Smooth muscle cell (in vitro differentiated cells): ENCODE results near the gene RAPGEF6. TPM values are rescaled to one million over a fixed set of nuclear protein-coding genes. Genes with fewer than 3 reads are reported as not detected.

Source experiments
- DNase-seq: peaks from one replicate; lab custom pipeline; 2025; ENCODE audit not compliant: unreplicated experiment; lab: John Stamatoyannopoulos, UW
- H2AFZ ChIP-seq: fragments of 200-600 bp; sonication (generic); 2 replicates; pipeline ENCODE4 v1.6.0; 2016; ENCODE audit warnings: antibody characterized with exemption, low read depth, mild to moderate bottlenecking
- H3F3A ChIP-seq: fragments of 200-600 bp; sonication (generic); 2 replicates; pipeline ENCODE4 v1.6.0; 2017; ENCODE audit warnings: antibody characterized with exemption, low read depth
- H3K27ac ChIP-seq: fragments of 200-600 bp; sonication (generic); 2 replicates; pipeline ENCODE4 v1.5.1; 2016; ENCODE audit warnings: low read depth, mild to moderate bottlenecking
- H3K27me3 ChIP-seq: fragments of 200-600 bp; sonication (generic); 2 replicates; pipeline ENCODE4 v1.6.1; 2016; ENCODE audit warnings: low read depth, mild to moderate bottlenecking
- H3K36me3 ChIP-seq: fragments of 200-600 bp; sonication (generic); 2 replicates; pipeline ENCODE4 v1.5.1; 2016; ENCODE audit warnings: low read depth
- H3K4me1 ChIP-seq: fragments of 200-600 bp; sonication (generic); 2 replicates; pipeline ENCODE4 v1.5.1; 2016; ENCODE audit warnings: low read depth
- H3K4me2 ChIP-seq: fragments of 200-600 bp; sonication (generic); 2 replicates; pipeline ENCODE4 v1.6.0; 2016; ENCODE audit warnings: mild to moderate bottlenecking
- H3K4me3 ChIP-seq: fragments of 200-600 bp; sonication (generic); 2 replicates; pipeline ENCODE4 v1.5.1; 2016; ENCODE audit warnings: mild to moderate bottlenecking
- H3K79me2 ChIP-seq: fragments of 200-600 bp; sonication (generic); 2 replicates; pipeline ENCODE4 v1.6.0; 2016; ENCODE audit warnings: low read depth, mild to moderate bottlenecking
- H3K9ac ChIP-seq: fragments of 200-600 bp; sonication (generic); 2 replicates; pipeline ENCODE4 v1.6.0; 2016; ENCODE audit warnings: low read depth
- H3K9me3 ChIP-seq: fragments of 200-600 bp; sonication (generic); replicated peaks from 2 replicates; pipeline ENCODE4 v1.5.1; 2016; ENCODE audit warnings: low read depth
- H4K20me1 ChIP-seq: fragments of 200-600 bp; sonication (generic); 2 replicates; pipeline ENCODE4 v1.6.0; 2016; ENCODE audit warnings: low read depth
- CTCF ChIP-seq: fragments of 200-600 bp; sonication (generic); IDR thresholded peaks from 2 replicates; pipeline ENCODE4 v1.5.1; 2017; ENCODE audit warnings: borderline replicate concordance, mild to moderate bottlenecking, antibody characterized with exemption; ENCODE audit not compliant: insufficient read depth, poor library complexity, severe bottlenecking
- WGBS: methylation state at CpG from one replicate; pipeline ENCODE4 v1.1.7; 2016; ENCODE audit warnings: low lambda C conversion rate; 5-methylcytosine and 5-hydroxymethylcytosine counted together
- polyA plus RNA-seq: library from polyadenylated mRNA; unstranded; fragments of >200 nt; fragmentation: Nextera tagmentation; extraction: Ambion mirVana; gene quantifications from 2 replicates; pipeline ENCODE4 v1.2.1, GENCODE V29; 2016
- total RNA-seq: library from RNA; depleted of rRNA; stranded (reverse); fragments of >200 nt; gene quantifications from 2 replicates; pipeline ENCODE4 v1.2.3, GENCODE V29; 2014

Gene RAPGEF6
- total and polyA plus RNA-seq, 2 experiments from 2014 or later: 1.9 to 13.3 TPM

- no peaks in the 10 kb centered on the region for H3F3A ChIP-seq
- WGBS: 94% methylated on average over 5 of the region's 5 CpGs
- no peaks in the 10 kb centered on the region for H3K9me3 ChIP-seq
- no peak overlapping the region for H3K9ac ChIP-seq
- no peaks in the 10 kb centered on the region for H3K4me1 ChIP-seq
- H3K36me3 ChIP-seq: no peaks in the 10 kb centered on the region
- H4K20me1 ChIP-seq: no peaks in the 10 kb centered on the region
- H3K4me2 ChIP-seq: no peak overlapping the region
- H2AFZ ChIP-seq: no peak overlapping the region
- no peak for TF ChIP-seq CTCF
- H3K27me3 ChIP-seq: no peaks in the 10 kb centered on the region
- no peak overlapping the region for H3K27ac ChIP-seq
- no peak for DNase-seq
- no peak overlapping the region for H3K4me3 ChIP-seq
- H3K79me2 ChIP-seq: no peaks in the 10 kb centered on the region
These were observed 242.4 kb downstream of the RAPGEF6 start for GRCh38 chr5:131392466-131393095.

GRCh38 chr5:131389869-131390265 is 245.2 kb downstream of the RAPGEF6 start:
- Histone ChIP-seq H3K9me3 (no peaks in the 10 kb centered on the region), H3K4me3 (no peak overlapping the region), H2AFZ (no peak overlapping the region), H3K79me2 (no peaks in the 10 kb centered on the region), H3K27me3 (no peaks in the 10 kb centered on the region), H3K4me2 (no peak overlapping the region), H3K27ac (no peak overlapping the region), H3K36me3 (no peaks in the 10 kb centered on the region), H3K4me1 (no peaks in the 10 kb centered on the region), H3K9ac (no peak overlapping the region), H3F3A (no peaks in the 10 kb centered on the region), H4K20me1 (no peaks in the 10 kb centered on the region)
- DNase-seq: no peak
- 63% methylated on average over 1 of the region's 1 CpG for WGBS
- no peak for TF ChIP-seq CTCF

- Histone ChIP-seq H3F3A (no peaks in the 10 kb centered on the region), H3K4me3 (no peak overlapping the region), H3K4me1 (no peaks in the 10 kb centered on the region), H3K9me3 (no peaks in the 10 kb centered on the region), H2AFZ (no peak overlapping the region), H3K79me2 (peaks cover under 1% of the 10 kb centered on the region), H3K9ac (no peak overlapping the region), H3K4me2 (no peak overlapping the region), H4K20me1 (peaks cover 3% of the 10 kb centered on the region), H3K36me3 (no peaks in the 10 kb centered on the region), H3K27ac (no peak overlapping the region), H3K27me3 (no peaks in the 10 kb centered on the region)
- DNase-seq: no peak
- no peak for TF ChIP-seq CTCF
- 98% methylated on average over 4 of the region's 4 CpGs for WGBS
These were observed 245.7 kb downstream of the RAPGEF6 start for GRCh38 chr5:131389096-131389868.
